ENCODE results near the gene GLOD4. TPM values are rescaled to one million over a fixed set of nuclear protein-coding genes. Genes with fewer than 3 reads are reported as not detected.
"Not testable (repeated sequence)": the region's sequence is repeated elsewhere in the genome, so short reads cannot be mapped to it uniquely, and the experiment has no call there.

GLOD4 gene
- total and polyA plus RNA-seq, 10 of the 15 experiments (the other 5 are each of a cell fraction or from before 2014, with no cell fraction given), result 40.8 to 107 (median 81.2) TPM

GRCh38 chr17:790874-791247, 8.8 kb upstream of the GLOD4 start:
- H3K79me2 ChIP-seq (ENCODE audit: control insufficient read depth, insufficient read depth, low read length); H3K4me1 ChIP-seq (ENCODE audit: control insufficient read depth, insufficient read depth, low read length); DNase-seq (ENCODE audit: low read depth, low spot score); ATAC-seq; H2AFZ ChIP-seq (ENCODE audit: control insufficient read depth, low read depth, low read length); H3K27me3 ChIP-seq (replicated peaks in 1 of 2; ENCODE audit: control insufficient read depth in 2 of 2, insufficient read depth in 2 of 2, low read length in 1 of 2); H3K4me3 ChIP-seq; H4K20me1 ChIP-seq (ENCODE audit: control insufficient read depth, insufficient read depth); FAIRE-seq; H3K27ac ChIP-seq (ENCODE audit: control insufficient read depth, insufficient read depth); CTCF ChIA-PET; H3K4me2 ChIP-seq (ENCODE audit: control insufficient read depth, insufficient read depth); RAD21 ChIA-PET (ENCODE audit: unreplicated experiment); intact Hi-C loops (cut with micrococcal nuclease; ENCODE audit: unreplicated experiment); SMC1A ChIA-PET (ENCODE audit: uncharacterized antibody, unreplicated experiment); H3K9ac ChIP-seq (ENCODE audit: control insufficient read depth, insufficient read depth, low read length); BruUV-seq (replicated peaks); in situ Hi-C loops (cut with MboI); POLR2A ChIA-PET; H3K9me3 ChIP-seq (replicated peaks; ENCODE audit: control insufficient read depth, insufficient read depth, low read length): not testable (repeated sequence)
- H3K36me3 ChIP-seq (ENCODE audit: control insufficient read depth in 2 of 2, insufficient read depth in 2 of 2, low read length in 1 of 2), result peaks cover 6 to 11% of the 10 kb centered on the region in 2 experiments; a peak in 3 of 4 replicates
- 98% methylated on average over 9 of the region's 12 CpGs for WGBS (ENCODE audit: insufficient coverage, insufficient replicate concordance, low lambda C conversion rate, missing lambda C conversion rate)

DNA sequence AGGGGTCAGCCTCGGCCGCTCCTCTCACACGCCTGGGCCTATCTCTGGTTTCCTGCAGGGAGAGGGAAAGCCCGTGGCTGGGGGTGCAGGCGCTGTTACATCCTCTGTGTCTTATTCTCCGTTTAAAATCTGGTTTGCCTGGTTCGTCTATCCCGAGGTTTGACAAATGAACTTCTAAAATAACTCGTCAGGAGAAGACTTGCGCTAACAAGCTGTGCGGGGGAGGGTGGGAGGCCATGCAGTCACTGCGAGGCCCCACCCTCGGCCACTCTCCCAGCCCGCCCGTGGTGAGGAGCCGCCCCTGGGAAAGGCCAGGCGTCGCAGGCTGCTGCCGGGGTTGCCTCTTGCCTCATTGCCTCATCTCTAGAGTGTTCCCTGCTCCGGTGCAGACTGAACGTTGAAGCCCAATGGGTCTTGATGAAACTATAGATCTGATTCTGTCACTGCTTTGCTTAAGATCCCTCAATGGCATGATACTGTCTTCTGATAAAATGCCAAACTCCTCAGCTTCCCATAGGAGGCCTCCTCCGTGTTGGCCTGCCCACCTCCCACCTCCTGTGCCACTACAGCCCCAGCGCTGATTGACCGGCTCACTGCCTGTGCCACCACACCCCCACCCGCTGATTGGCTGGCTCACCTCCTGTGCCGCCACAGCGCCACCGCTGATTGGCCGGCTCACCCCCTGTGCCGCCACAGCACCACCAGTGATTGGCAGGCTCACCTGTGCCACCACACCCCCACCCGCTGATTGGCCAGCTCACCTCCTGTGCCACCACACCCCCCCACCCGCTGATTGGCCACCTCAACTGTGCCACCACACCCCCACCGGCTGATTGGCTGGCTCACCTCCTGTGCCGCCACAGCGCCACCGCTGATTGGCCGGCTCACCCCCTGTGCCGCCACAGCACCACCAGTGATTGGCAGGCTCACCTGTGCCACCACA, 8.1 kb upstream of the GLOD4 start:
- POLR2A ChIA-PET; H3K4me3 ChIP-seq; H3K4me1 ChIP-seq (ENCODE audit: control insufficient read depth, insufficient read depth, low read length); DNase-seq (ENCODE audit: low read depth, low spot score); SMC1A ChIA-PET (ENCODE audit: uncharacterized antibody, unreplicated experiment); H3K27me3 ChIP-seq (replicated peaks in 1 of 2; ENCODE audit: control insufficient read depth in 2 of 2, insufficient read depth in 2 of 2, low read length in 1 of 2); BruUV-seq (replicated peaks); H3K9ac ChIP-seq (ENCODE audit: control insufficient read depth, insufficient read depth, low read length); ATAC-seq; H4K20me1 ChIP-seq (ENCODE audit: control insufficient read depth, insufficient read depth); H3K9me3 ChIP-seq (replicated peaks; ENCODE audit: control insufficient read depth, insufficient read depth, low read length); H2AFZ ChIP-seq (ENCODE audit: control insufficient read depth, low read depth, low read length); CTCF ChIA-PET; RAD21 ChIA-PET (ENCODE audit: unreplicated experiment); in situ Hi-C loops (cut with MboI); H3K4me2 ChIP-seq (ENCODE audit: control insufficient read depth, insufficient read depth); H3K27ac ChIP-seq (ENCODE audit: control insufficient read depth, insufficient read depth); H3K79me2 ChIP-seq (ENCODE audit: control insufficient read depth, insufficient read depth, low read length); intact Hi-C loops (cut with micrococcal nuclease; ENCODE audit: unreplicated experiment); FAIRE-seq: not testable (repeated sequence)
- WGBS (ENCODE audit: insufficient coverage, insufficient replicate concordance, low lambda C conversion rate, missing lambda C conversion rate), result 93% methylated on average over 33 of the region's 38 CpGs
- peaks cover 6 to 11% of the 10 kb centered on the region in 2 experiments; a peak in 3 of 4 replicates for H3K36me3 ChIP-seq (ENCODE audit: control insufficient read depth in 2 of 2, insufficient read depth in 2 of 2, low read length in 1 of 2)

All from GM12878 (cell line).